ENCODE results near the gene NTN1. TPM values are rescaled to one million over a fixed set of nuclear protein-coding genes. Genes with fewer than 3 reads are reported as not detected.
A peak's percentile ranks its signal among the peaks of the same experiment; 100 is the strongest.

Gene NTN1
- total RNA-seq, 4 donors from 2014 or later: 74.3 to 211 (median 107) TPM

DNA sequence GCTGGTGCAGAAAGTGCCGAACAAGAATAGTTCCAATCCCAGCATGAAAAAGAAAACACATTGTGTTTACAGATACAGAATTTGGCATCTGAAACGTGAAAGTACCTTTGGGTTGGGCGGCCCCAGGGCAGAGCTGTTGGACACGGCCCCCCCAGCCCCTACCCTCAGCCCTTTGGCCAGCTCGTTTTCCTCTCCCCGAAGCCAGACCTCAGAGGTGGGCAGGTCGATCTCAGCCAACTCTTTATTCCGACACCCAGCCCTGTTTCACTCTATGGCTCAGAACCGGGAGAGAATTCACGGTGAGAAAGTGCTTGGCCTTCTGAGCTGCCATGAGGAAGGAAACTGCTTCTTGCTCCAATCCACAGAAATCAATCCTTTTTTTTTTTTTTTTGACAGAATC lies 11.3 kb downstream of the NTN1 start:
- H3K4me1 ChIP-seq: peaks cover 0 to 77% (median 0%) of the 10 kb centered on the region in 3 donors
- H3K4me3 ChIP-seq: peak overlapping the region in 1 of 2 donors; percentile 16
- H3K36me3 ChIP-seq: no peaks in the 10 kb centered on the region
- no peaks in the 10 kb centered on the region for H3K9me3 ChIP-seq
- no peak for ATAC-seq
- TF ChIP-seq POLR2A (IDR thresholded peaks at IDR 0.05) (no peak), EP300 (IDR thresholded peaks at IDR 0.05) (no peak), POLR2AphosphoS5 (IDR thresholded peaks at IDR 0.05) (no peak)
- TF ChIP-seq, protein P1, sequence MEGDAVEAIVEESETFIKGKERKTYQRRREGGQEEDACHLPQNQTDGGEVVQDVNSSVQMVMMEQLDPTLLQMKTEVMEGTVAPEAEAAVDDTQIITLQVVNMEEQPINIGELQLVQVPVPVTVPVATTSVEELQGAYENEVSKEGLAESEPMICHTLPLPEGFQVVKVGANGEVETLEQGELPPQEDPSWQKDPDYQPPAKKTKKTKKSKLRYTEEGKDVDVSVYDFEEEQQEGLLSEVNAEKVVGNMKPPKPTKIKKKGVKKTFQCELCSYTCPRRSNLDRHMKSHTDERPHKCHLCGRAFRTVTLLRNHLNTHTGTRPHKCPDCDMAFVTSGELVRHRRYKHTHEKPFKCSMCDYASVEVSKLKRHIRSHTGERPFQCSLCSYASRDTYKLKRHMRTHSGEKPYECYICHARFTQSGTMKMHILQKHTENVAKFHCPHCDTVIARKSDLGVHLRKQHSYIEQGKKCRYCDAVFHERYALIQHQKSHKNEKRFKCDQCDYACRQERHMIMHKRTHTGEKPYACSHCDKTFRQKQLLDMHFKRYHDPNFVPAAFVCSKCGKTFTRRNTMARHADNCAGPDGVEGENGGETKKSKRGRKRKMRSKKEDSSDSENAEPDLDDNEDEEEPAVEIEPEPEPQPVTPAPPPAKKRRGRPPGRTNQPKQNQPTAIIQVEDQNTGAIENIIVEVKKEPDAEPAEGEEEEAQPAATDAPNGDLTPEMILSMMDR (IDR thresholded peaks at IDR 0.05): no peak
- WGBS, 2 donors (ENCODE audit: low coverage in 1 of 2): 55% methylated on average over 7 of the region's 10 CpGs; no CpG with 5 or more reads in 1 of the 2 donors
- H3K27ac ChIP-seq: peak overlapping the region in 3 of 4 donors; percentile 82 to 97 (median 90)
- H3K27me3 ChIP-seq: no peaks in the 10 kb centered on the region

DNA sequence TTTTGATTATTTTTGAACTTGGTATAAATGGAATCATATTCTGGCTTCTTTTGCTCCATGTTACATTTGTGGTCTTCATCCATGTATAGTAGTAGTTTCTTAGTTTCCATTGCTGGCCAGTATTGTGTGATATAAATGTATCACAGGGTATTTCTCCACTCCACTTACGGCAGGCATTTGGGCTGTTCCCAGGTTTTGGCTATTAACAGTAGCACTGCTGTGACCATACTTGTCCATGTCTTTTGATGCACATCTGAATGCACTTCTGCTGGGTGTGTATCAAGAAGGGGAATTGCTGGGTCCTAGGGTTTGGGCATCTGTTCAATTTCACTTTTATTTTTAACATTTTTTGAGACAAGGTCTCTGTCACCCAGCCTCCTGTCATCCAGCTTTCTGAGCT lies 13.9 kb downstream of the NTN1 start:
- peaks cover 0 to 15% (median 0%) of the 10 kb centered on the region in 3 donors for H3K9me3 ChIP-seq
- H3K27me3 ChIP-seq: no peaks in the 10 kb centered on the region
- H3K36me3 ChIP-seq: peaks cover 0 to 9% of the 10 kb centered on the region in 2 donors
- TF ChIP-seq POLR2AphosphoS5 (IDR thresholded peaks at IDR 0.05): no peak
- TF ChIP-seq EP300 (IDR thresholded peaks at IDR 0.05): no peak
- TF ChIP-seq, protein P1 (IDR thresholded peaks at IDR 0.05): no peak
- no peak for TF ChIP-seq POLR2A (IDR thresholded peaks at IDR 0.05)
- 47% methylated on average over 1 of the region's 1 CpG; no CpG with 5 or more reads in 1 of the 2 donors for WGBS, 2 donors (ENCODE audit: low coverage in 1 of 2)
- no peak overlapping the region for H3K4me3 ChIP-seq
- H3K27ac ChIP-seq: peak overlapping the region in 3 of 4 donors; percentile 11 to 90 (median 71)
- peak; percentile 39 for ATAC-seq
- peaks cover 0 to 54% (median 0%) of the 10 kb centered on the region in 3 donors for H3K4me1 ChIP-seq

DNA sequence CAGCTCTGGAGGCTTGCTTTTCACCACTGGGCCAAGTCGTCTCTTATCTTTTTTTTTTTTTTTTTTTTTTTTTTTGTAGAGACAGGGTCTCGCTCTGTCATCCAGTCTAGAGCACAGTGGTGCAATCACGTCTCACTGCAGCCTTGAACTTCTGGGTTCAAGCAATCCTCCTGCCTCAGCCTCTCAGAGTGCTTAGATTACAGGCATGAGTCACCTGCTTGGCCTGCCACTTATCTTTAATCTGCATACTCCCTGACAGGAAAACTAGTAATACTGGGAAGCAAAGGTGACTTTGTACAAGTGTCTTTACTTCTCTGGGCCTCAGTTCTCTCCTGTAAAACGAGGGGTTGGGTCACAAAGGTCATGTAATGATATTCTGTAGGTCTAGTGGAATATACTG lies 15.0 kb downstream of the NTN1 start:
- H3K27ac ChIP-seq: peak overlapping the region in 3 of 4 donors; percentile 43 to 90 (median 71)
- no peak for ATAC-seq

DNA sequence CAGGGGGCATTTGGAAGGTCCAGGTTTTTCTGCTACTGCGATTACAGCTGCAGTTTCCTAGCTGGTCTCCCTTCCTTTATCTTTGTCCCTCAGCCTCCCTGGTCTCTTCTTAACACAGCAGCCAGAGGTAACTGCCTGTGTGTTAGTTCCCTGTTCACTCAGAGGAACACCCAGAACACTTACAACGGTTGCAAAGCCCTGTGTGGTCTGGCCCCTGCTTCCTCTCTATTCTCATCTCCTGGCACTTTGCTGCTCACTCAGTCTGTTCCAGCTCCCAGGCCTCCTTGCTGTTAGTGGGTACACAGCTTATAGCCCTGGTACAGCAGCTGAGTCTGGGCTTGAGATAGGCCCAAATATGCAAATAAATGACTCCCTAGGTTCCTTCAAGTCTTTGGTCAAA lies 16.4 kb downstream of the NTN1 start:
- Histone ChIP-seq H3K36me3 (peaks cover 0 to 9% of the 10 kb centered on the region in 2 donors), H3K27ac (peak overlapping the region in 3 of 4 donors; percentile 24 to 71 (median 37)), H3K4me1 (peaks cover 0 to 31% (median 0%) of the 10 kb centered on the region in 3 donors), H3K27me3 (no peaks in the 10 kb centered on the region), H3K9me3 (peaks cover 0 to 23% (median 0%) of the 10 kb centered on the region in 3 donors), H3K4me3 (no peak overlapping the region)
- 22 to 60% methylated on average over 2 of the region's 2 CpGs for WGBS, 2 donors (ENCODE audit: low coverage in 1 of 2)
- no peak for ATAC-seq
- no peak for TF ChIP-seq POLR2A (IDR thresholded peaks at IDR 0.05)
- TF ChIP-seq EP300 (IDR thresholded peaks at IDR 0.05): no peak
- TF ChIP-seq, protein P1 (IDR thresholded peaks at IDR 0.05): no peak
- TF ChIP-seq POLR2AphosphoS5 (IDR thresholded peaks at IDR 0.05): no peak

More for the DNA sequence above, 15.0 kb downstream of the NTN1 start:
- TF ChIP-seq, protein P1 (IDR thresholded peaks at IDR 0.05): no peak
- TF ChIP-seq POLR2A (IDR thresholded peaks at IDR 0.05) (no peak), POLR2AphosphoS5 (IDR thresholded peaks at IDR 0.05) (no peak), EP300 (IDR thresholded peaks at IDR 0.05) (no peak)
- Histone ChIP-seq H3K36me3 (peaks cover 0 to 9% of the 10 kb centered on the region in 2 donors), H3K9me3 (peaks cover 0 to 23% (median 0%) of the 10 kb centered on the region in 3 donors), H3K27me3 (no peaks in the 10 kb centered on the region), H3K4me3 (no peak overlapping the region), H3K4me1 (peaks cover 0 to 44% (median 0%) of the 10 kb centered on the region in 3 donors)
- WGBS, 2 donors (ENCODE audit: low coverage in 1 of 2): 77 to 80% methylated on average over 2 to 4 of the region's 4 CpGs

DNA sequence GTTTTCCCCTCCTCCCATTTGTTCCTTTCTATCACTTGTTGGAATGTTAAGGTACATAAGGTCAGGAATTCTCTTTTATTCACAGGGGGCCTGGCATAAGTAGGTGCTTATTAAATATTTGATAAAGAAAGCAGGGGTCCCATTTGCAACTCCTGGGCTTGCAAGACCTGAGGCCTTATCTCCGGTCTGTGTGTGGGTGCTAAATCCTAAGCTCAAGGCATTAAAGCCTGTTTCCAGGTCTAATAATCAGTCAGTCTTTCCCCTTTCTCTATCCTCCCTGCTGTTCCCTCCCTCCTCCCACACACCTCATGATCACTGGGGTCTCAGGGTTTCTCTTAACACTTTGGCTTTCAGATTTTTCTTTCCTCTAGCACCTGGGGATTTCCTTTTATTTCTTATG lies 17.1 kb downstream of the NTN1 start:
- Histone ChIP-seq H3K4me3 (no peak overlapping the region), H3K4me1 (peaks cover 0 to 25% (median 0%) of the 10 kb centered on the region in 3 donors), H3K27ac (peak overlapping the region in 2 of 4 donors; percentile 24 to 71), H3K9me3 (peaks cover 0 to 23% (median 0%) of the 10 kb centered on the region in 3 donors), H3K27me3 (no peaks in the 10 kb centered on the region), H3K36me3 (peaks cover 0 to 9% of the 10 kb centered on the region in 2 donors)
- ATAC-seq: no peak
- 100% methylated on average over 1 of the region's 1 CpG for WGBS, 2 donors (ENCODE audit: low coverage in 1 of 2)
- TF ChIP-seq, protein P1 (IDR thresholded peaks at IDR 0.05): no peak

Measured in gastroesophageal sphincter (tissue), 4 donors.